DND-41 (cell line): Measurements from ENCODE around the gene PFDN2.

Source experiments
- CTCF ChIP-seq: IDR thresholded peaks from 2 replicates; pipeline ENCODE4 v1.5.1; 2012; ENCODE audit warnings: borderline replicate concordance, low read length, moderate library complexity, mild to moderate bottlenecking; ENCODE audit not compliant: poor library complexity, severe bottlenecking; ENCODE audit errors: extremely low read depth
- EZH2 ChIP-seq: IDR thresholded peaks from 3 replicates; pipeline ENCODE4 v1.6.1; 2012; ENCODE audit warnings: borderline replicate concordance, low read depth, mild to moderate bottlenecking, moderate library complexity, low read length, inconsistent platforms; ENCODE audit not compliant: severe bottlenecking

GRCh38 chr1:161140755-161141400, 23.0 kb upstream of the PFDN2 start:
- TF ChIP-seq EZH2 (no peak), CTCF (no peak)
